IMR-90 (cell line): ENCODE data around the gene RBMS3. TPM values are rescaled to one million over a fixed set of nuclear protein-coding genes. Genes with fewer than 3 reads are reported as not detected.

Source experiments
- ATAC-seq: fragments of 200-7000 bp; cut with Tn5 transposase; 2 replicates; pipeline ENCODE4 v1.9.1; 2020; ENCODE audit warnings: low read depth, mild to moderate bottlenecking, moderate library complexity
- BruUV-seq: library from RNA; stranded (reverse); fragments of 400-500 nt; replicated peaks from 2 replicates; lab custom pipeline; 2021; lab: Mats Ljungman, UMichigan
- CTCF ChIA-PET: fragments of 300-600 bp; formaldehyde crosslinking; extraction: SDS; loops from one replicate; lab custom pipeline; 2021; ENCODE audit warnings: antibody characterized with exemption; lab: Yijun Ruan, JAX
- POLR2A ChIA-PET: fragments of 300-600 bp; sonication (Branson Sonifier 250); formaldehyde crosslinking; loops from one replicate; lab custom pipeline; 2022; ENCODE audit warnings: antibody characterized with exemption; ENCODE audit not compliant: unreplicated experiment; lab: Charles Lee
- DNase-seq: peaks from one replicate; pipeline ENCODE4 v3.0.0; 2013
- H2AFZ ChIP-seq: replicated peaks from 2 replicates; pipeline ENCODE3; 2013; ENCODE audit warnings: low read length, mild to moderate bottlenecking; ENCODE audit not compliant: poor library complexity
- H2AK5ac ChIP-seq: 2 replicates; pipeline ENCODE4 v1.6.1; 2013; ENCODE audit warnings: low read depth, low read length, inconsistent platforms
- H2AK9ac ChIP-seq: replicated peaks from 2 replicates; pipeline ENCODE3; 2013; ENCODE audit warnings: mild to moderate bottlenecking, low read depth, low read length, moderate library complexity; ENCODE audit not compliant: poor library complexity
- H2BK120ac ChIP-seq: 2 replicates; pipeline ENCODE4 v1.6.1; 2013; ENCODE audit warnings: low read depth, low read length, inconsistent platforms
- H2BK15ac ChIP-seq: 3 replicates; pipeline ENCODE4 v1.6.1; 2013; ENCODE audit warnings: low read depth, low read length, inconsistent platforms
- H2BK20ac ChIP-seq: 2 replicates; pipeline ENCODE4 v1.6.1; 2013; ENCODE audit warnings: low read depth, mild to moderate bottlenecking, inconsistent platforms, low read length, moderate library complexity
- H2BK5ac ChIP-seq: 2 replicates; pipeline ENCODE4 v1.6.1; 2013; ENCODE audit warnings: mild to moderate bottlenecking, low read depth, low read length, inconsistent platforms; ENCODE audit not compliant: poor library complexity, severe bottlenecking
- H3K14ac ChIP-seq: replicated peaks from 2 replicates; pipeline ENCODE4 v1.6.1; 2013; ENCODE audit warnings: low read depth, low read length, inconsistent platforms
- H3K18ac ChIP-seq: 2 replicates; pipeline ENCODE4 v1.6.1; 2013; ENCODE audit warnings: low read depth, low read length, control low read depth
- H3K23ac ChIP-seq: 2 replicates; pipeline ENCODE4 v1.6.1; 2013; ENCODE audit warnings: low read depth, low read length, inconsistent platforms
- H3K27ac ChIP-seq: 2 replicates; pipeline ENCODE4 v1.5.1; 2013; ENCODE audit warnings: mild to moderate bottlenecking, control low read depth, low read length; ENCODE audit not compliant: insufficient read depth
- H3K27me3 ChIP-seq: 2 replicates; pipeline ENCODE4 v1.6.1; 2013; ENCODE audit warnings: low read length; ENCODE audit not compliant: control insufficient read depth, insufficient read depth
- H3K36me3 ChIP-seq: 2 replicates; pipeline ENCODE4 v1.6.1; 2013; ENCODE audit warnings: low read length, mixed read lengths; ENCODE audit not compliant: control insufficient read depth, insufficient read depth
- H3K4ac ChIP-seq: 2 replicates; pipeline ENCODE4 v1.6.1; 2013; ENCODE audit warnings: low read depth, low read length, inconsistent platforms
- H3K4me1 ChIP-seq: 2 replicates; pipeline ENCODE4 v1.6.1; 2013; ENCODE audit warnings: low read length, mixed read lengths; ENCODE audit not compliant: control insufficient read depth, insufficient read depth
- H3K4me2 ChIP-seq: 2 replicates; pipeline ENCODE4 v1.6.1; 2013; ENCODE audit warnings: low read depth, mild to moderate bottlenecking, control low read depth, low read length, moderate library complexity
- H3K4me3 ChIP-seq: 2 replicates; pipeline ENCODE4 v1.5.1; 2013; ENCODE audit warnings: low read depth, mild to moderate bottlenecking, control low read depth, low read length, moderate library complexity; ENCODE audit not compliant: insufficient read depth
- H3K56ac ChIP-seq: 2 replicates; pipeline ENCODE4 v1.6.1; 2013; ENCODE audit warnings: low read length, inconsistent platforms; ENCODE audit not compliant: insufficient read depth; ENCODE audit errors: extremely low read depth
- H3K79me1 ChIP-seq, 2 experiments: 2 replicates each; pipeline ENCODE4 v1.6.1; 2013; ENCODE audit warnings: low read length in 2 of 2, inconsistent platforms in 1 of 2, low read depth in 1 of 2
- H3K9ac ChIP-seq: 2 replicates; pipeline ENCODE4 v1.6.1; 2013; ENCODE audit warnings: low read depth, low read length, control low read depth
- H3K9me1 ChIP-seq: 2 replicates; pipeline ENCODE4 v1.6.1; 2013; ENCODE audit warnings: low read length, inconsistent platforms; ENCODE audit not compliant: insufficient read depth
- H3K9me3 ChIP-seq: 2 replicates; pipeline ENCODE4 v1.6.1; 2013; ENCODE audit warnings: low read length; ENCODE audit not compliant: control insufficient read depth, insufficient read depth
- H4K20me1 ChIP-seq: 2 replicates; pipeline ENCODE4 v1.6.1; 2013; ENCODE audit warnings: low read length, inconsistent platforms; ENCODE audit not compliant: insufficient read depth
- H4K5ac ChIP-seq: 2 replicates; pipeline ENCODE4 v1.6.1; 2013; ENCODE audit warnings: mild to moderate bottlenecking, low read depth, low read length, control low read depth
- H4K8ac ChIP-seq, 2 experiments: 2 replicates each; pipeline ENCODE4 v1.6.1; 2013; ENCODE audit warnings: low read depth in 2 of 2, low read length in 2 of 2, control low read depth in 1 of 2, inconsistent platforms in 1 of 2
- H4K91ac ChIP-seq: 2 replicates; pipeline ENCODE4 v1.6.1; 2013; ENCODE audit warnings: low read depth, low read length, inconsistent platforms; ENCODE audit not compliant: insufficient read depth
- CHD1 ChIP-seq: IDR thresholded peaks from 2 replicates; pipeline ENCODE4 v1.6.1; 2012; ENCODE audit warnings: low read depth, low read length, improper control_type of control experiment
- FOS ChIP-seq: fragments of 150-350 bp; IDR thresholded peaks from 2 replicates; pipeline ENCODE4 v1.6.1; 2016; ENCODE audit warnings: low read depth, low read length
- POLR2A ChIP-seq: IDR thresholded peaks from 2 replicates; pipeline ENCODE4 v1.6.1; 2012; ENCODE audit warnings: mild to moderate bottlenecking, low read depth, low read length
- WGBS, 2 experiments: methylation state at CpG; one replicate each; pipeline versions ENCODE4 v1.1.5 to v1.1.7; 2013; ENCODE audit warnings: missing lambda C conversion rate in 2 of 2; ENCODE audit not compliant: insufficient read length in 1 of 2; ENCODE audit errors: extremely low coverage in 2 of 2; 5-methylcytosine and 5-hydroxymethylcytosine counted together
- dilution Hi-C: fragments of 300-500 bp; cut with HindIII; formaldehyde crosslinking; loops from one replicate; pipeline ENCODE4 v1.14.3; 2018; ENCODE audit warnings: low sequenced_read_pairs; ENCODE audit not compliant: unreplicated experiment
- in situ Hi-C: fragments of 300-500 bp; cut with MboI; formaldehyde crosslinking; loops from 3 replicates; pipeline ENCODE4 v1.14.3; 2019; ENCODE audit warnings: low sequenced_read_pairs, inconsistent platforms, mixed read lengths
- intact Hi-C: fragments of 100-400 bp; cut with micrococcal nuclease; formaldehyde crosslinking; loops from 2 replicates; pipeline ENCODE4 v1.10.0; 2022
- polyA plus RNA-seq, 3 experiments: library from polyadenylated mRNA; depleted of rRNA; stranded (reverse); fragments of >200 nt; gene quantifications; 2 replicates each; pipeline ENCODE4 v1.2.3, GENCODE V29; 2012; ENCODE audit warnings: low replicate concordance in 1 of 3
- total RNA-seq: library from RNA; depleted of rRNA; stranded (reverse); fragments of >200 nt; gene quantifications from 2 replicates; pipeline ENCODE4 v1.2.3, GENCODE V29; 2012

Gene RBMS3
- total and polyA plus RNA-seq, 2 of the 4 experiments (the other 2 are of a cell fraction), result 15.2 to 127 TPM

- no CpG with 5 or more reads among the region's 2 CpGs for WGBS, 2 experiments
- Histone ChIP-seq H2BK15ac (no peak overlapping the region), H3K18ac (no peak overlapping the region), H4K5ac (no peak overlapping the region), H3K4me3 (no peak overlapping the region), H3K9ac (no peak overlapping the region), H2BK120ac (no peak overlapping the region), H3K27me3 (no peaks in the 10 kb centered on the region), H2BK20ac (no peak overlapping the region), H2AK5ac (no peak overlapping the region), H4K20me1 (no peaks in the 10 kb centered on the region), H2AK9ac (no peak overlapping the region), H3K56ac (no peak overlapping the region), H3K14ac (no peak overlapping the region), H3K4ac (no peak overlapping the region), H3K36me3 (no peaks in the 10 kb centered on the region), H2AFZ (no peak overlapping the region), H3K79me1 (no peaks in the 10 kb centered on the region), H3K23ac (no peak overlapping the region), H2BK5ac (no peak overlapping the region), H3K4me2 (no peak overlapping the region), H3K9me1 (no peaks in the 10 kb centered on the region), H3K4me1 (no peaks in the 10 kb centered on the region), H4K8ac (no peak overlapping the region), H3K27ac (no peak overlapping the region), H3K9me3 (no peaks in the 10 kb centered on the region), H4K91ac (no peak overlapping the region)
- TF ChIP-seq FOS, result no peak
- no peak for TF ChIP-seq POLR2A
- no peak for TF ChIP-seq CHD1
- dilution Hi-C loops, result no loop called here
- DNase-seq (no peak), ATAC-seq (no peak)
- ChIA-PET POLR2A (no interaction called here), CTCF (interaction anchor here (0.7 kb wide), 1 partner anchor 11 kb away, joined by 3 read pairs; no protein-coding TSS in a partner anchor)
- in situ Hi-C loops, result no loop called here
- intact Hi-C loops, result no loop called here
- BruUV-seq, result no TSS peak
Observed at GRCh38 chr3:29268651-29269050, 12.2 kb upstream of the RBMS3 start.
